Measurements from ENCODE around the gene BEGAIN. TPM values are rescaled to one million over a fixed set of nuclear protein-coding genes. Genes with fewer than 3 reads are reported as not detected.

BEGAIN gene
- total RNA-seq, 1 donor from 2014 or later = 5.1 TPM

DNA sequence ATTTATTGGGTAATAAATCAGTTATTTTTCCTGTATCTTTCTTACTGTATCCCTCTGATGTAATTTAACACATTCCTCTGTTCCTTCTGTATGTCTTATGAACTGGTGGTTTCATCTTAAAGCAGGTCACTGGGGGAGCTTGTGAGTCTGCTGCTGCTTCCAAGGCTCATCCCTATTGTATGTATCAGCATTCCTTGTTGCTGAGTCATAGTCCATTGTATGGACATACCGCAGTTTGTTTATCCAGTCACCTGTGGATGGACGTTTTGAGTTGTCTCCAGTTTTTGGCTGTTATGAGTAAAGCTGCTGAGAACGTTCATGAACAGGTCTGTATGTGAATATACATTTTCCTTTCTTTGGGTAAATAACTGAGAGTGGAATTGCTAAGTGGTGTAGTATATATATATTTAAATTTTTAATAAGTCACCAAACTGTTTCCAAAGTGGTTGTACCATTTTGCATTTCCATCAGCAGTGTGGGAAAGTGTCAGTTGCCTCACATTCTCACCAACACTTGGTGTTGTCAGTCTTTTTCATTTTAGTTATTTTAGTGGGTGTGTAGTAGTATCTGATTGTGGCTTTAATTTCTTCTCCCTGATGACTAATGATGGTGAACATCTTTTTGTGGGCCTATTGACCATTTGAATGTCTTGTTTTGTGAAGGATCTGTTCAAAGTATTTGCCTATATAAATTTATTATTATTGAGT is 82.7 kb downstream of the BEGAIN start:
- DNase-seq (ENCODE audit: low spot score) = no peak

DNA sequence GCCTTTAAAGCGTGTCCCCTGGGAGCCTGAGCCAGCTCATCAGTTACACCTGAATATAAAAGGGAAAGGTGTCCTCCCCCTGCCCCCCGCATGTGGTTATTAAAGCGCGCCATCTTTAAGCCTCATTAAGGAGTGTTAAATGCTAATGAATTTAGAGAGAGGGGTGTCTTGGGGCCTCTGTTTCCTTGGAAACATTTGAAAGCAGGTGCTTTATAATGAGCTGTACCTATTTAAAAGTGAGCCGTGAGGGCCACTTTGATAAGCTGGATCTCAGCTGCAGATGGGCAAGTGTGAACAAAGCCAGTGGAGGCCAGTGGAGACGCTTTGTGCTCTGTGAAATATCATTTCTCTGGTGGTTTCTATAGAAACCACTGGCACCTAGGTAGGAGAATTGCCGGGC is 84.0 kb downstream of the BEGAIN start:
- no peaks in the 10 kb centered on the region for H3K4me1 Mint-ChIP-seq (ENCODE audit: low read depth)
- peaks cover 7% of the 10 kb centered on the region for H3K36me3 Mint-ChIP-seq (ENCODE audit: low read depth)
- H3K4me3 Mint-ChIP-seq (ENCODE audit: unreplicated experiment) = no peak overlapping the region
- H3K9me3 Mint-ChIP-seq (ENCODE audit: low read depth) = peaks cover 12% of the 10 kb centered on the region
- no peak overlapping the region for H3K27ac Mint-ChIP-seq (ENCODE audit: unreplicated experiment)
- TF ChIP-seq, protein P1, sequence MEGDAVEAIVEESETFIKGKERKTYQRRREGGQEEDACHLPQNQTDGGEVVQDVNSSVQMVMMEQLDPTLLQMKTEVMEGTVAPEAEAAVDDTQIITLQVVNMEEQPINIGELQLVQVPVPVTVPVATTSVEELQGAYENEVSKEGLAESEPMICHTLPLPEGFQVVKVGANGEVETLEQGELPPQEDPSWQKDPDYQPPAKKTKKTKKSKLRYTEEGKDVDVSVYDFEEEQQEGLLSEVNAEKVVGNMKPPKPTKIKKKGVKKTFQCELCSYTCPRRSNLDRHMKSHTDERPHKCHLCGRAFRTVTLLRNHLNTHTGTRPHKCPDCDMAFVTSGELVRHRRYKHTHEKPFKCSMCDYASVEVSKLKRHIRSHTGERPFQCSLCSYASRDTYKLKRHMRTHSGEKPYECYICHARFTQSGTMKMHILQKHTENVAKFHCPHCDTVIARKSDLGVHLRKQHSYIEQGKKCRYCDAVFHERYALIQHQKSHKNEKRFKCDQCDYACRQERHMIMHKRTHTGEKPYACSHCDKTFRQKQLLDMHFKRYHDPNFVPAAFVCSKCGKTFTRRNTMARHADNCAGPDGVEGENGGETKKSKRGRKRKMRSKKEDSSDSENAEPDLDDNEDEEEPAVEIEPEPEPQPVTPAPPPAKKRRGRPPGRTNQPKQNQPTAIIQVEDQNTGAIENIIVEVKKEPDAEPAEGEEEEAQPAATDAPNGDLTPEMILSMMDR (IDR thresholded peaks at IDR 0.05) = no peak
- DNase-seq (ENCODE audit: low spot score) = no peak
- H3K27me3 Mint-ChIP-seq (ENCODE audit: low read depth) = no peaks in the 10 kb centered on the region

More for the DNA sequence above, 82.7 kb downstream of the BEGAIN start:
- Mint-ChIP-seq H3K27ac (ENCODE audit: unreplicated experiment) (no peak overlapping the region), H3K4me3 (ENCODE audit: unreplicated experiment) (no peak overlapping the region), H3K4me1 (ENCODE audit: low read depth) (no peaks in the 10 kb centered on the region), H3K36me3 (ENCODE audit: low read depth) (peaks cover 7% of the 10 kb centered on the region), H3K9me3 (ENCODE audit: low read depth) (peaks cover 12% of the 10 kb centered on the region), H3K27me3 (ENCODE audit: low read depth) (no peaks in the 10 kb centered on the region)
- TF ChIP-seq, protein P1 (IDR thresholded peaks at IDR 0.05) = no peak

DNA sequence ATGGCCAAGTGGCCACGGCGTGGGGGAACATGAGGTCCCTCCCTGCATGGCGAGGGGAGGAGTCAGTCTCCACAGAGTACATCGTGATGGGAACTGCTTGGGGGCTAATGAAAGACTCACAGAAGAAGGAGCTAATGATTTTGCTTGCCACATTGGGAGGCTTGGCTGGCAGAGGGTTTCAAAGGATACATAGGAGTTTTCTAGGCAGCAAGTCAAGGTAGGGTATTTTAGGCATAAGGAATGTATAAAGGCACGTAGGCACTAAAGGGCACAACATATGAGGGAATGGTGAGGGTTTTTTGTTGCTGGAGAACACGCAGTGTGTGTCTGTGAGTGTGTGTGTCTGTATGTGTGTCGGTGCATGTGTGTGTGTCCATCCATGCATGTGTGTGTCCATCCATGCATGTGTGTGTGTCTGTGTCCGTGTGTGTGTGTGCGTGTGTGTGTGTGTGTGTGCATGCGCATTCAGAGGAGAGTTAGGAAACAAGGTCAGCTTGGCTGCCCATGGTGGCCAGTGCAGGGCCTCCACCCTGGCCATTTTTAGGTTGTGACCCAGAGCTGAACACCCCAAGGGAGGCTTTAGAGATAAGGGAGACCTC is 84.5 kb downstream of the BEGAIN start:
- TF ChIP-seq, protein P1 (IDR thresholded peaks at IDR 0.05) = no peak
- Mint-ChIP-seq H3K27ac (ENCODE audit: unreplicated experiment) (no peak overlapping the region), H3K9me3 (ENCODE audit: low read depth) (peaks cover 12% of the 10 kb centered on the region), H3K27me3 (ENCODE audit: low read depth) (no peaks in the 10 kb centered on the region), H3K4me1 (ENCODE audit: low read depth) (no peaks in the 10 kb centered on the region), H3K36me3 (ENCODE audit: low read depth) (peaks cover 7% of the 10 kb centered on the region), H3K4me3 (ENCODE audit: unreplicated experiment) (no peak overlapping the region)
- DNase-seq (ENCODE audit: low spot score) = no peak

DNA sequence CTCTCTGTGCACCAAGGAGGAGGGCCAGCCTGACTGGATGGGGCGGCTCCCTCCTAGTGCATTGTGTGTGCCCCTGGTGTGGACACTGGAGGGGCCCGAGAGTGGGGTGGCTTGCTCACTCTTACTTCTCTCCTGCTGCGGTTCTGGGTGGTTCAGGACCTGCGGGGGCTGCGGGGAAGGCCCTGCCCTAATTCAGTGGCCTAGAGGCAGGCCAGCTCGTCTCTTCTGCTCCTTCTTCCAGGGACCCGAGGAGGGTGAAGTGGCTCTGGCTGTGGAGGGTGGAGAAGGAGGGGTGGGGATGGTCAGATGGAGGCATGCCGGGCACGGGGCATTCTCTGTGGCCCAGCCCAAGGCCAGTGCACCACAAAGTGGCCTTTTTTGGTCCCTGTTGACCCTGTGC is 87.1 kb downstream of the BEGAIN start:
- no peak overlapping the region for H3K4me3 Mint-ChIP-seq (ENCODE audit: unreplicated experiment)
- DNase-seq (ENCODE audit: low spot score) = no peak
- no peak overlapping the region for H3K27ac Mint-ChIP-seq (ENCODE audit: unreplicated experiment)
- H3K27me3 Mint-ChIP-seq (ENCODE audit: low read depth) = no peaks in the 10 kb centered on the region
- H3K9me3 Mint-ChIP-seq (ENCODE audit: low read depth) = peaks cover 21% of the 10 kb centered on the region
- H3K36me3 Mint-ChIP-seq (ENCODE audit: low read depth) = peaks cover 15% of the 10 kb centered on the region
- H3K4me1 Mint-ChIP-seq (ENCODE audit: low read depth) = no peaks in the 10 kb centered on the region
- TF ChIP-seq, protein P1 (IDR thresholded peaks at IDR 0.05) = no peak

DNA sequence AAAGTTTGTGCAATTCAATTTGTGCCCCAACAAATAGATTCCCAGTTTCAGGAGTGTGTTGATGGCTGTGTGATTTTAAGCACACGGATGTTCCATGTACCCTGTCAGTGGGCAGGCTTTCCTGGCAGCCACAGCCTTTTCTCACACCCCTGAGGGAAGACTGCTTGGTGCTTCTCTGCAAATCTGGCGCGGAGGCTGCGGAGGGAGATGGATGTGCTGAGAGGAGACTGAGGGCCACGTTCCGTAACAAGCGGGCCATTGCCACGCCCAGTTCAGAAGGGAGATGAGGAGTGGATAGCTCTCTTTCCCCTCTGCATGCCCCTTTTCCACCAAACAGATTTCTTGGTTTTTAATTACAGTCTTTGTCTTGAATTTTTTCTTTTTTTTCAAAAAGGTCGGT is 89.1 kb downstream of the BEGAIN start:
- Mint-ChIP-seq H3K4me3 (ENCODE audit: unreplicated experiment) (no peak overlapping the region), H3K4me1 (ENCODE audit: low read depth) (no peaks in the 10 kb centered on the region), H3K36me3 (ENCODE audit: low read depth) (peaks cover 8% of the 10 kb centered on the region), H3K27ac (ENCODE audit: unreplicated experiment) (no peak overlapping the region), H3K27me3 (ENCODE audit: low read depth) (no peaks in the 10 kb centered on the region), H3K9me3 (ENCODE audit: low read depth) (peaks cover 10% of the 10 kb centered on the region)
- DNase-seq (ENCODE audit: low spot score) = no peak
- TF ChIP-seq, protein P1 (IDR thresholded peaks at IDR 0.05) = no peak

Data from chondrocyte (in vitro differentiated cells).